Measurements from ENCODE around the gene RPL12. TPM values are rescaled to one million over a fixed set of nuclear protein-coding genes. Genes with fewer than 3 reads are reported as not detected.
A peak's percentile ranks its signal among the peaks of the same experiment; 100 is the strongest.

The RPL12 gene
- total and polyA plus RNA-seq, 8 donors, result 746 to 2,729 (median 1,122) TPM

- Histone ChIP-seq H3K9me3 (no peaks in the 10 kb centered on the region), H3K36me3 (no peaks in the 10 kb centered on the region), H3K27me3 (no peaks in the 10 kb centered on the region), H3K4me1 (peaks cover 0 to 26% (median 0%) of the 10 kb centered on the region in 3 donors), H3K27ac (no peak overlapping the region), H3K4me3 (peak overlapping the region in 1 of 4 donors; percentile 87)
- no peak for FAIRE-seq
- TF ChIP-seq CTCF (IDR thresholded peaks at IDR 0.05), result no peak
- 83 to 91% methylated on average over 8 to 10 of the region's 10 CpGs for WGBS, 2 donors
- intact Hi-C loops (cut with DNase I), result no loop called here
- no peak for ATAC-seq
- no peak for DNase-seq
These were observed 28.9 kb downstream of the RPL12 start for GRCh38 chr9:127422133-127422782.

GRCh38 chr9:127421057-127421456, 30.1 kb downstream of the RPL12 start:
- Histone ChIP-seq H3K4me3 (no peak overlapping the region), H3K4me1 (peaks cover 0 to 26% (median 0%) of the 10 kb centered on the region in 3 donors), H3K27ac (no peak overlapping the region), H3K36me3 (no peaks in the 10 kb centered on the region), H3K9me3 (no peaks in the 10 kb centered on the region), H3K27me3 (no peaks in the 10 kb centered on the region)
- intact Hi-C loops (cut with DNase I), result no loop called here
- TF ChIP-seq CTCF (IDR thresholded peaks at IDR 0.05), result no peak
- no peak for ATAC-seq
- WGBS, 2 donors, result 39 to 55% methylated on average over 5 to 7 of the region's 7 CpGs
- no peak for FAIRE-seq
- DNase-seq, result peak in 1 of 6 donors; percentile 44

GRCh38 chr9:127419348-127419747, 31.9 kb downstream of the RPL12 start:
- ATAC-seq (no peak), DNase-seq (no peak), FAIRE-seq (no peak)
- Histone ChIP-seq H3K4me3 (peak overlapping the region in 1 of 4 donors; percentile 18), H3K27me3 (no peaks in the 10 kb centered on the region), H3K36me3 (no peaks in the 10 kb centered on the region), H3K27ac (no peak overlapping the region), H3K4me1 (peaks cover 0 to 16% (median 0%) of the 10 kb centered on the region in 3 donors), H3K9me3 (no peaks in the 10 kb centered on the region)
- intact Hi-C loops (cut with DNase I), result no loop called here
- 90 to 93% methylated on average over 6 of the region's 6 CpGs for WGBS, 2 donors
- no peak for TF ChIP-seq CTCF (IDR thresholded peaks at IDR 0.05)

GRCh38 chr9:127418037-127418471, 33.2 kb downstream of the RPL12 start:
- FAIRE-seq, result no peak
- Histone ChIP-seq H3K4me3 (no peak overlapping the region), H3K9me3 (no peaks in the 10 kb centered on the region), H3K36me3 (no peaks in the 10 kb centered on the region), H3K27ac (no peak overlapping the region), H3K4me1 (peaks cover 0 to 15% (median 0%) of the 10 kb centered on the region in 3 donors), H3K27me3 (no peaks in the 10 kb centered on the region)
- intact Hi-C loops (cut with DNase I), result no loop called here
- peak in 1 of 6 donors; percentile 62 for DNase-seq
- TF ChIP-seq CTCF (IDR thresholded peaks at IDR 0.05), result no peak
- 75 to 83% methylated on average over 12 of the region's 12 CpGs for WGBS, 2 donors
- ATAC-seq, result peak in 2 of 4 donors; percentile 36

All from pancreas (tissue), 10 donors.